HCT116 (cell line): ENCODE results near the gene MAPKAP1. TPM values are rescaled to one million over a fixed set of nuclear protein-coding genes. Genes with fewer than 3 reads are reported as not detected.

Source experiments
- ATAC-seq: fragments of 200-7000 bp; cut with Tn5 transposase; 2 replicates; pipeline ENCODE4 v1.9.1; 2020; ENCODE audit warnings: mild to moderate bottlenecking, moderate library complexity
- BruUV-seq: library from RNA; stranded (reverse); fragments of 400-500 nt; replicated peaks from 2 replicates; lab custom pipeline; 2021; lab: Mats Ljungman, UMichigan
- CTCF ChIA-PET: fragments of 300-600 bp; sonication (Branson Sonifier 250); formaldehyde crosslinking; loops from one replicate; lab custom pipeline; 2021; ENCODE audit warnings: antibody characterized with exemption; lab: Charles Lee
- POLR2A ChIA-PET: fragments of 300-600, 350-600 bp; sonication (Branson Sonifier 250); formaldehyde crosslinking; loops from one replicate; lab custom pipeline; 2021; ENCODE audit warnings: antibody characterized with exemption; lab: Charles Lee
- RAD21 ChIA-PET, 2 experiments: fragments of 300-600 bp; sonication (Branson Sonifier 250); formaldehyde crosslinking; loops; one replicate each; lab custom pipeline; 2023; ENCODE audit warnings: low total read pairs in 2 of 2; ENCODE audit not compliant: uncharacterized antibody in 2 of 2, unreplicated experiment in 2 of 2, low non-redundant PET in 1 of 2; lab: Charles Lee
- DNase-seq: peaks from one replicate; pipeline ENCODE4 v3.0.0-alpha.2; 2010; ENCODE audit warnings: low read depth, low spot score
- H2AFZ ChIP-seq: fragments of 200-600 bp; shearing (Covaris generic), sonication (generic); 2 replicates; pipeline ENCODE4 v1.6.1; 2017; ENCODE audit warnings: low read depth, mixed run types, mixed read lengths, antibody characterized with exemption, low read length; ENCODE audit not compliant: poor library complexity, severe bottlenecking
- H3K27ac ChIP-seq: 2 replicates; pipeline ENCODE4 v1.5.1; 2012; ENCODE audit warnings: low read depth, low read length
- H3K27me3 ChIP-seq: fragments of 200-600 bp; sonication (generic); 2 replicates; pipeline ENCODE4 v1.6.1; 2016; ENCODE audit warnings: mixed run types, low read length, mixed read lengths; ENCODE audit not compliant: insufficient read depth
- H3K36me3 ChIP-seq, 2 experiments: fragments of 200-500 bp in 1 of 2; fragments of 200-600 bp in 1 of 2; sonication (Bioruptor generic) in 1 of 2; sonication (generic) in 1 of 2; 2 replicates each; pipeline versions ENCODE4 v1.5.1 to v1.6.1; 2014 to 2016; ENCODE audit warnings: low read length in 2 of 2, inconsistent platforms in 1 of 2, mixed read lengths in 1 of 2, mixed run types in 1 of 2; ENCODE audit not compliant: insufficient read depth in 2 of 2, control insufficient read depth in 1 of 2
- H3K4me1 ChIP-seq, 2 experiments: fragments of 200-600 bp in 1 of 2; sonication (generic) in 1 of 2; 2 replicates each; pipeline versions ENCODE4 v1.5.1 to v1.6.1; 2012 to 2017; ENCODE audit warnings: low read length in 2 of 2, inconsistent platforms in 1 of 2, mild to moderate bottlenecking in 1 of 2, mixed read lengths in 1 of 2, mixed run types in 1 of 2, moderate library complexity in 1 of 2; ENCODE audit not compliant: insufficient read depth in 2 of 2, control insufficient read depth in 1 of 2
- H3K4me2 ChIP-seq: fragments of 200-600 bp; sonication (generic); 2 replicates; pipeline ENCODE4 v1.6.1; 2017; ENCODE audit warnings: mixed run types, low read length, mixed read lengths
- H3K4me3 ChIP-seq, 2 experiments: fragments of 200-600 bp in 1 of 2; sonication (generic) in 1 of 2; replicated peaks in 1 of 2; 2 replicates each; pipeline ENCODE4 v1.5.1; 2011 to 2016; ENCODE audit warnings: low read length in 2 of 2, control low read depth in 1 of 2, low read depth in 1 of 2, mild to moderate bottlenecking in 1 of 2, mixed read lengths in 1 of 2, mixed run types in 1 of 2
- H3K79me2 ChIP-seq: fragments of 200-600 bp; sonication (generic); 2 replicates; pipeline ENCODE4 v1.6.1; 2017; ENCODE audit warnings: mild to moderate bottlenecking, mixed run types, low read length, moderate library complexity, mixed read lengths; ENCODE audit not compliant: insufficient read depth
- H3K9ac ChIP-seq: fragments of 200-600 bp; sonication (generic); 2 replicates; pipeline ENCODE4 v1.6.1; 2016; ENCODE audit warnings: low read length, mixed read lengths
- H3K9me2 ChIP-seq: fragments of 200-600 bp; sonication (generic), shearing (Covaris generic); 2 replicates; pipeline ENCODE4 v1.6.1; 2017; ENCODE audit warnings: mixed run types, mild to moderate bottlenecking, moderate library complexity; ENCODE audit not compliant: insufficient read depth
- H3K9me3 ChIP-seq, 2 experiments: fragments of 200-500 bp in 1 of 2; fragments of 200-600 bp in 1 of 2; sonication (Bioruptor generic) in 1 of 2; sonication (generic) in 1 of 2; 2 replicates each; pipeline ENCODE4 v1.6.1; 2014 to 2017; ENCODE audit warnings: low read length in 2 of 2, mixed read lengths in 2 of 2, inconsistent platforms in 1 of 2, low read depth in 1 of 2, mild to moderate bottlenecking in 1 of 2, mixed run types in 1 of 2, moderate library complexity in 1 of 2; ENCODE audit not compliant: control insufficient read depth in 1 of 2, insufficient read depth in 1 of 2
- H4K20me1 ChIP-seq: fragments of 200-600 bp; sonication (generic), shearing (Covaris generic); 2 replicates; pipeline ENCODE4 v1.6.1; 2017; ENCODE audit warnings: mixed run types, mild to moderate bottlenecking, moderate library complexity; ENCODE audit not compliant: insufficient read depth
- CBX3 ChIP-seq: IDR thresholded peaks from 2 replicates; pipeline ENCODE4 v1.6.1; 2012; ENCODE audit warnings: low read depth
- CEBPB ChIP-seq: IDR thresholded peaks from 2 replicates; pipeline ENCODE4 v1.6.1; 2012; ENCODE audit warnings: low read depth
- EZH2 ChIP-seq: fragments of 200-600 bp; sonication (generic); IDR thresholded peaks from 2 replicates; pipeline ENCODE4 v1.6.1; 2017; ENCODE audit warnings: antibody characterized with exemption, mixed run types
- EZH2phosphoT487 ChIP-seq: fragments of 200-600 bp; IDR thresholded peaks from 2 replicates; pipeline ENCODE4 v1.6.1; 2018; ENCODE audit warnings: antibody characterized with exemption, borderline replicate concordance
- JUND ChIP-seq: IDR thresholded peaks from 2 replicates; pipeline ENCODE4 v1.6.1; 2012
- POLR2A ChIP-seq: IDR thresholded peaks from 2 replicates; pipeline ENCODE4 v1.7.0; 2011; ENCODE audit warnings: borderline replicate concordance; ENCODE audit not compliant: insufficient read depth, insufficient read length; ENCODE audit errors: extremely low read depth
- SIN3A ChIP-seq: IDR thresholded peaks from 2 replicates; pipeline ENCODE4 v1.6.1; 2012; ENCODE audit warnings: low read depth
- SP1 ChIP-seq: IDR thresholded peaks from 2 replicates; pipeline ENCODE4 v1.6.1; 2012; ENCODE audit warnings: low read depth
- SRF ChIP-seq: IDR thresholded peaks from 2 replicates; pipeline ENCODE4 v1.6.1; 2012; ENCODE audit warnings: low read depth
- TCF7L2 ChIP-seq: IDR thresholded peaks from 2 replicates; pipeline ENCODE4 v1.7.0; 2011; ENCODE audit warnings: borderline replicate concordance, inconsistent platforms; ENCODE audit not compliant: insufficient read depth, insufficient read length; ENCODE audit errors: extremely low read depth
- YY1 ChIP-seq: IDR thresholded peaks from 2 replicates; pipeline ENCODE4 v1.6.1; 2011; ENCODE audit warnings: low read length, low read depth, moderate library complexity, mild to moderate bottlenecking; ENCODE audit not compliant: insufficient replicate concordance; ENCODE audit errors: extremely low read depth
- ZFX ChIP-seq: fragments of 450-650 bp; IDR thresholded peaks from 2 replicates; pipeline ENCODE4 v1.6.1; 2017
- ZNF274 ChIP-seq: fragments of 200-500 bp; sonication (Bioruptor generic); IDR thresholded peaks from 2 replicates; pipeline ENCODE4 v1.6.1; 2014; ENCODE audit warnings: mild to moderate bottlenecking, low read depth, low read length, inconsistent platforms
- intact Hi-C: fragments of 100-400 bp; cut with micrococcal nuclease; formaldehyde crosslinking; loops from 2 replicates; pipeline ENCODE4 v1.10.0; 2022
- total RNA-seq: library from RNA; stranded (reverse); gene quantifications from one replicate; pipeline ENCODE4 v1.2.1, GENCODE V29; 2021; ENCODE audit not compliant: unreplicated experiment
- TF ChIP-seq, protein P1 (sequence below): IDR thresholded peaks from 2 replicates; pipeline ENCODE4 v1.6.1; 2011; ENCODE audit warnings: mild to moderate bottlenecking, low read length, moderate library complexity; ENCODE audit not compliant: insufficient replicate concordance; ENCODE audit errors: extremely low read depth
- TF ChIP-seq, protein P2 (sequence below): IDR thresholded peaks from 2 replicates; pipeline ENCODE4 v1.6.1; 2012

Gene MAPKAP1
- total RNA-seq, 1 experiment from 2014 or later, result 72.5 TPM

DNA sequence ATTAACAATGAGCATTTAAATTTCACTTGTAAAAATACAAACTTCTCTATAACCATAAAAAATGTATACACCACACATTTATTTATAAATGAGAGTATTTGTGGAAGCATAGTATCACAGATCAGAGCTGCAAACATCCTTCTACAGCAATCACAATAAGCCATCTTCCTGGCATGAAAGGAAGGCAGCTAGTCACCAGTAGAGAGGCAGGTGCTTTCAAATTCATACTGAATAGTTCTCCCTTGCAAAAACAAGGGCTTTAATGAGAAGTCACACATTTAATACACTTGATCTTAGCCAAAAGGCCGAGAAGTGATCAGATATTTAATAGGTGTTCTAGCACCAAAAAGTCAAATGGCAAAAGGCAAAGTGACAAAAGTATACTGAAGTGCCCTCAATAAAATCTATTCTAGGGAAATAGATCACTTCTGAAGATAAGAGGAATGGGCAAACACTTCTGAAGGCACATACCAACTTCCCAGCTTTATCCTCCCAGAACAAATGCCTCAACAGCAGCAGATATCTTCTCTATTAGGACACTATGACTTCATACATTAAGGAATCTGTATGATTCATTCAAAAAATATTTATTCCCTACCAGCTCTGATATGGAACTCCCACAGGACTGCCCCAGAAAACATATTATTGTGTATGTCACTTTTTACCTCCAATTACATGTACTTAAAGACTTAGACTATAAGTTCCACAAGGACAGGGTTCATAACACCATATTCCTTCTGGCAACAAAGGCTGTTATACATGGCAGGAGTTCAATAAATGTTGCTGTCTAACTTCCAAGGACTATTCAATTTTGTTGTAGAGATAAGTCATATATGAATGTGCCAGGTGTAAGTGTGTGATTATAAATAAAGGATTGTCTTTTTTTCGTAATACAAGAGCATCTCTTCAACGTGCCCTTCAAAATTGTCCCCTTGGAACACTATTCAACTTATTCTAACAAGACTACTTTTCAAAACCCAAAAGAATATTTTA is 31.7 kb downstream of the MAPKAP1 start (continued):
- TF ChIP-seq, protein P1, sequence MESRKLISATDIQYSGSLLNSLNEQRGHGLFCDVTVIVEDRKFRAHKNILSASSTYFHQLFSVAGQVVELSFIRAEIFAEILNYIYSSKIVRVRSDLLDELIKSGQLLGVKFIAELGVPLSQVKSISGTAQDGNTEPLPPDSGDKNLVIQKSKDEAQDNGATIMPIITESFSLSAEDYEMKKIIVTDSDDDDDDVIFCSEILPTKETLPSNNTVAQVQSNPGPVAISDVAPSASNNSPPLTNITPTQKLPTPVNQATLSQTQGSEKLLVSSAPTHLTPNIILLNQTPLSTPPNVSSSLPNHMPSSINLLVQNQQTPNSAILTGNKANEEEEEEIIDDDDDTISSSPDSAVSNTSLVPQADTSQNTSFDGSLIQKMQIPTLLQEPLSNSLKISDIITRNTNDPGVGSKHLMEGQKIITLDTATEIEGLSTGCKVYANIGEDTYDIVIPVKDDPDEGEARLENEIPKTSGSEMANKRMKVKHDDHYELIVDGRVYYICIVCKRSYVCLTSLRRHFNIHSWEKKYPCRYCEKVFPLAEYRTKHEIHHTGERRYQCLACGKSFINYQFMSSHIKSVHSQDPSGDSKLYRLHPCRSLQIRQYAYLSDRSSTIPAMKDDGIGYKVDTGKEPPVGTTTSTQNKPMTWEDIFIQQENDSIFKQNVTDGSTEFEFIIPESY, result no peak
- TF ChIP-seq SRF (no peak), SIN3A (0 out of 2 replicates have a peak, but pooled peaks have one; percentile 22)

DNA sequence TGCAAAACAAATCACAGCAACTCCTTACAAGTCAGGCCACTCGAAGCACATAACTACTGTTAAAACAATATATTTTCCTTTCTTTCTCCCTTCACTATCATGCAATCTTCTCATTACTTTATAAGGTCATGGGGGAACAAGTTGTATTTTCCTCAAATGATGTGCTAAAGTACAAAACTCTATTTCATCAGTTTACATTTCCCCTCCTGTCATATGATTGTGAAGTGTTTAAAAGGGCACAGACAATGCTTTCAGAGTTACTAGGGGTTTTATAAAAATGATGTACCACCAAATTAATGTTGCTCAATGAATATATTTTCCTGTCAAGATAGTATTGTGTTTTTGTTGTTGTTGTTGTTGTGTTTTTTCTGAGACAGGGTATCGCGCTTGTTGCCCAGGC is 34.1 kb downstream of the MAPKAP1 start:
- POLR2A ChIA-PET, result no interaction called here
- peaks cover 40% of the 10 kb centered on the region for H3K79me2 ChIP-seq
- no peaks in the 10 kb centered on the region for H3K9me2 ChIP-seq
- no peak overlapping the region for H3K27ac ChIP-seq
- no peak for ATAC-seq
- no peak for DNase-seq
- H3K4me3 ChIP-seq, result no peak overlapping the region
- no TSS peak for BruUV-seq
- H3K9ac ChIP-seq, result no peak overlapping the region
- RAD21 ChIA-PET, result no interaction called here
- no peaks in the 10 kb centered on the region for H3K27me3 ChIP-seq
- intact Hi-C loops, result no loop called here
- no peaks in the 10 kb centered on the region for H4K20me1 ChIP-seq
- no peaks in the 10 kb centered on the region; a peak in 1 of 4 replicates for H3K36me3 ChIP-seq
- TF ChIP-seq EZH2 (no peak), JUND (no peak), POLR2A (no peak), ZNF274 (no peak), ZFX (no peak), CEBPB (no peak), SP1 (no peak), YY1 (no peak), TCF7L2 (no peak), EZH2phosphoT487 (no peak), SIN3A (no peak), SRF (no peak), CBX3 (no peak)
- TF ChIP-seq, protein P1, result no peak
- TF ChIP-seq, protein P2, sequence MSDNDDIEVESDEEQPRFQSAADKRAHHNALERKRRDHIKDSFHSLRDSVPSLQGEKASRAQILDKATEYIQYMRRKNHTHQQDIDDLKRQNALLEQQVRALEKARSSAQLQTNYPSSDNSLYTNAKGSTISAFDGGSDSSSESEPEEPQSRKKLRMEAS, result no peak
- H3K4me1 ChIP-seq, result peaks cover 20 to 24% of the 10 kb centered on the region in 2 experiments
- no peak overlapping the region for H3K4me2 ChIP-seq
- CTCF ChIA-PET, result no interaction called here
- H2AFZ ChIP-seq, result no peak overlapping the region
- no peaks in the 10 kb centered on the region for H3K9me3 ChIP-seq
